BLaER1 (cell line): ENCODE measurements around the gene REG1A.
A peak's percentile ranks its signal among the peaks of the same experiment; 100 is the strongest.

Experiments used
- H3K27ac ChIP-seq: shearing (Covaris generic); formaldehyde crosslinking; 2 replicates; pipeline ENCODE4 v1.8.1; 2022
- H3K27me3 ChIP-seq: shearing (Covaris generic); formaldehyde crosslinking; 2 replicates; pipeline ENCODE4 v1.8.1; 2022
- H3K36me3 ChIP-seq: shearing (Covaris generic); formaldehyde crosslinking; 2 replicates; pipeline ENCODE4 v1.8.1; 2022
- H3K4me1 ChIP-seq: shearing (Covaris generic); formaldehyde crosslinking; 2 replicates; pipeline ENCODE4 v1.8.1; 2022
- H3K4me2 ChIP-seq: shearing (Covaris generic); formaldehyde crosslinking; 2 replicates; pipeline ENCODE4 v1.8.1; 2022
- H3K4me3 ChIP-seq: shearing (Covaris generic); formaldehyde crosslinking; 2 replicates; pipeline ENCODE4 v1.8.1; 2022
- H3K9ac ChIP-seq: shearing (Covaris generic); formaldehyde crosslinking; 2 replicates; pipeline ENCODE4 v1.8.1; 2022
- H3K9me3 ChIP-seq: shearing (Covaris generic); formaldehyde crosslinking; 2 replicates; pipeline ENCODE4 v1.8.1; 2022
- H4K20me1 ChIP-seq: shearing (Covaris generic); formaldehyde crosslinking; 2 replicates; pipeline ENCODE4 v1.8.1; 2022
- Cebpa-rat ChIP-seq: shearing (Covaris generic); IDR thresholded peaks from 2 replicates; pipeline ENCODE4 v1.8.1; 2022

The REG1A gene

GRCh38 chr2:79120194-79120713 is at the start of gene REG1A:
Gene REG1A (plus strand): TSS chr2:79120488. CDS start chr2:79120862, 374 bp downstream.
- Histone ChIP-seq H3K9me3 (no peaks in the 10 kb centered on the region), H3K4me1 (no peaks in the 10 kb centered on the region), H3K27ac (no peak within 1 kb of the TSS), H3K4me3 (no peak within 1 kb of the TSS), H3K27me3 (no peaks in the 10 kb centered on the region), H4K20me1 (no peaks in the 10 kb centered on the region), H3K9ac (no peak within 1 kb of the TSS), H3K36me3 (no peaks in the 10 kb centered on the region), H3K4me2 (no peak within 1 kb of the TSS)
- TF ChIP-seq Cebpa-rat: no peak

GRCh38 chr2:79071078-79071477 is 49.2 kb upstream of the REG1A start:
- Histone ChIP-seq H4K20me1 (no peaks in the 10 kb centered on the region), H3K4me3 (no peak overlapping the region), H3K27ac (no peak overlapping the region), H3K4me1 (no peaks in the 10 kb centered on the region), H3K4me2 (no peak overlapping the region), H3K36me3 (no peaks in the 10 kb centered on the region), H3K9ac (no peak overlapping the region), H3K27me3 (no peaks in the 10 kb centered on the region), H3K9me3 (no peaks in the 10 kb centered on the region)
- no peak for TF ChIP-seq Cebpa-rat

GRCh38 chr2:79082987-79083386 is 37.3 kb upstream of the REG1A start:
- Histone ChIP-seq H3K9me3 (no peaks in the 10 kb centered on the region), H3K36me3 (no peaks in the 10 kb centered on the region), H3K4me2 (no peak overlapping the region), H3K27me3 (no peaks in the 10 kb centered on the region), H3K27ac (no peak overlapping the region), H3K4me1 (peaks cover 15% of the 10 kb centered on the region; the same call in 1 of the 2 replicates), H4K20me1 (no peaks in the 10 kb centered on the region), H3K4me3 (no peak overlapping the region), H3K9ac (no peak overlapping the region)
- TF ChIP-seq Cebpa-rat: no peak

GRCh38 chr2:79083597-79084251 is 36.6 kb upstream of the REG1A start:
- H3K4me1 ChIP-seq: peaks cover 15% of the 10 kb centered on the region; the same call in 1 of the 2 replicates
- no peak overlapping the region for H3K4me3 ChIP-seq
- no peak overlapping the region for H3K9ac ChIP-seq
- H3K27me3 ChIP-seq: no peaks in the 10 kb centered on the region
- TF ChIP-seq Cebpa-rat: no peak
- H3K27ac ChIP-seq: no peak overlapping the region
- H3K9me3 ChIP-seq: no peaks in the 10 kb centered on the region
- H3K36me3 ChIP-seq: no peaks in the 10 kb centered on the region
- H4K20me1 ChIP-seq: no peaks in the 10 kb centered on the region
- peak overlapping the region; percentile 17; the same call in 1 of the 2 replicates for H3K4me2 ChIP-seq

GRCh38 chr2:79084495-79085135 is 35.7 kb upstream of the REG1A start:
- H3K9ac ChIP-seq: no peak overlapping the region
- H3K4me3 ChIP-seq: no peak overlapping the region
- no peak overlapping the region for H3K27ac ChIP-seq
- no peak for TF ChIP-seq Cebpa-rat
- peak overlapping the region; percentile 17; the same call in 1 of the 2 replicates for H3K4me2 ChIP-seq
- H3K36me3 ChIP-seq: no peaks in the 10 kb centered on the region
- peaks cover 15% of the 10 kb centered on the region; the same call in 1 of the 2 replicates for H3K4me1 ChIP-seq
- no peaks in the 10 kb centered on the region for H3K9me3 ChIP-seq
- H3K27me3 ChIP-seq: no peaks in the 10 kb centered on the region
- no peaks in the 10 kb centered on the region for H4K20me1 ChIP-seq

- H3K9me3 ChIP-seq: no peaks in the 10 kb centered on the region
- no peak overlapping the region for H3K4me2 ChIP-seq
- no peak for TF ChIP-seq Cebpa-rat
- H4K20me1 ChIP-seq: no peaks in the 10 kb centered on the region
- H3K27ac ChIP-seq: no peak overlapping the region
- H3K4me1 ChIP-seq: peaks cover 15% of the 10 kb centered on the region; the same call in 1 of the 2 replicates
- no peaks in the 10 kb centered on the region for H3K27me3 ChIP-seq
- H3K9ac ChIP-seq: no peak overlapping the region
- H3K4me3 ChIP-seq: no peak overlapping the region
- H3K36me3 ChIP-seq: no peaks in the 10 kb centered on the region
These were observed 34.9 kb upstream of the REG1A start for GRCh38 chr2:79085382-79085781.

GRCh38 chr2:79086255-79086654 is 34.0 kb upstream of the REG1A start:
- no peak for TF ChIP-seq Cebpa-rat
- no peak overlapping the region for H3K4me2 ChIP-seq

GRCh38 chr2:79087785-79088364 is 32.4 kb upstream of the REG1A start, which contains the start of gene REG1B:
Gene REG1B (minus strand): TSS chr2:79087993. CDS start chr2:79087612, 381 bp downstream.
- H3K9ac ChIP-seq: no peak within 1 kb of the TSS
- H3K4me3 ChIP-seq: no peak within 1 kb of the TSS
- H3K27me3 ChIP-seq: no peaks in the 10 kb centered on the region
- TF ChIP-seq Cebpa-rat: no peak
- no peak within 1 kb of the TSS for H3K27ac ChIP-seq
- no peaks in the 10 kb centered on the region for H4K20me1 ChIP-seq
- no peak within 1 kb of the TSS for H3K4me2 ChIP-seq
- no peaks in the 10 kb centered on the region for H3K9me3 ChIP-seq
- H3K36me3 ChIP-seq: no peaks in the 10 kb centered on the region
- H3K4me1 ChIP-seq: peaks cover 27% of the 10 kb centered on the region

More at GRCh38 chr2:79086255-79086654, 34.0 kb upstream of the REG1A start:
- H4K20me1 ChIP-seq: no peaks in the 10 kb centered on the region
- no peaks in the 10 kb centered on the region for H3K9me3 ChIP-seq
- H3K27ac ChIP-seq: no peak overlapping the region
- H3K4me3 ChIP-seq: no peak overlapping the region
- H3K4me1 ChIP-seq: peaks cover 15% of the 10 kb centered on the region; the same call in 1 of the 2 replicates
- no peaks in the 10 kb centered on the region for H3K27me3 ChIP-seq
- H3K9ac ChIP-seq: no peak overlapping the region
- no peaks in the 10 kb centered on the region for H3K36me3 ChIP-seq

- Histone ChIP-seq H3K4me1 (peaks cover 13% of the 10 kb centered on the region), H3K9me3 (no peaks in the 10 kb centered on the region), H3K4me3 (no peak overlapping the region), H3K9ac (no peak overlapping the region), H3K27me3 (no peaks in the 10 kb centered on the region), H3K4me2 (no peak overlapping the region), H3K36me3 (no peaks in the 10 kb centered on the region), H3K27ac (no peak overlapping the region), H4K20me1 (no peaks in the 10 kb centered on the region)
- no peak for TF ChIP-seq Cebpa-rat
These were observed 29.6 kb upstream of the REG1A start for GRCh38 chr2:79090693-79091092.

- Histone ChIP-seq H4K20me1 (no peaks in the 10 kb centered on the region), H3K9me3 (peaks cover 13% of the 10 kb centered on the region; the same call in 1 of the 2 replicates)
These were observed 22.4 kb upstream of the REG1A start for GRCh38 chr2:79097843-79098242.

More at GRCh38 chr2:79097843-79098242, 22.4 kb upstream of the REG1A start:
- Histone ChIP-seq H3K4me2 (no peak overlapping the region), H3K9ac (no peak overlapping the region), H3K4me1 (peaks cover 30% of the 10 kb centered on the region), H3K27ac (no peak overlapping the region), H3K4me3 (no peak overlapping the region), H3K27me3 (no peaks in the 10 kb centered on the region), H3K36me3 (no peaks in the 10 kb centered on the region)
- TF ChIP-seq Cebpa-rat: no peak
